ENCODE data around the gene AMBP. TPM values are rescaled to one million over a fixed set of nuclear protein-coding genes. Genes with fewer than 3 reads are reported as not detected.

Gene AMBP
- total and polyA plus RNA-seq, 2 of the 13 experiments (the other 11 are each of a cell fraction or from before 2014, with no cell fraction given) = 1,510 to 2,580 TPM

DNA sequence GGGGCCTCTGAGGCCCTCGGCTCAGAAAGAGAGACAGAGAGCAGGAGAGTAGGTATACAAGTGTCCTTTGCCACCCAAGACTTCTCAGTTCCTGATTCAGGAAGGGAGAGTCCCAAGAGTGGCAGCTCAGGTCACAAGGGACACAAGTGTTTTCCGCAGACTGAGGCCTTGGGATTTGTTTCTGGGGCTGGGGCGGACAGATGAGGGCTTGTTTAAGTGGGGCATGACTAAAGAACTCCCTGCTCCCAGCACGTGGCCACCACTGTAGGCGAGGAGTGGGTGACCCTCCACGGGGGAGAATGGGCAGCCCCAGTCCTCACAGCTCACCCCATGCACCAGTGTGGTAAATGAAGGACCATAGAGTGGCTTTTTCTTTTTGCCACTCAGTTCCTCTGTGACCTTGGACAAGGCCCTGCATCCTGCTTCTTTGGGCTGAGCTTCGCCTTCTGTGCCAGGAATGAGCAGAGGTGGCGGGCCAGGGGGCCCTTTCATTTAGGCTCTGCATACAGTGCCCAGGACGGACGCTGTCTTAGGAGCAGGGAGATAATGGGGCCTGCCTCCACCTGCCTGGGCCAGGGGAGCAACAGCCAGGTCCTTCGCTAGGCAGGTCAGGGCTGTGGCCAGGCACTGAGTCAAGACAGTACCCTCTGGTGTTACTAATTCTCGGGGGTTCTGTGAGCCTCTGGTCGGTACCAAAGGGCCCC lies 50.8 kb downstream of the AMBP start (continued):
- TF ChIP-seq ZNF891 (CRISPR knock-in tag; IDR thresholded peaks at IDR 0.05) = no peak
- no peak for TF ChIP-seq SAP130 (CRISPR knock-in tag; IDR thresholded peaks at IDR 0.05; ENCODE audit: low read depth)
- no peak for TF ChIP-seq ONECUT2 (CRISPR knock-in tag; IDR thresholded peaks at IDR 0.05)
- no peak for TF ChIP-seq FOXA3 (CRISPR knock-in tag; IDR thresholded peaks at IDR 0.05)

DNA sequence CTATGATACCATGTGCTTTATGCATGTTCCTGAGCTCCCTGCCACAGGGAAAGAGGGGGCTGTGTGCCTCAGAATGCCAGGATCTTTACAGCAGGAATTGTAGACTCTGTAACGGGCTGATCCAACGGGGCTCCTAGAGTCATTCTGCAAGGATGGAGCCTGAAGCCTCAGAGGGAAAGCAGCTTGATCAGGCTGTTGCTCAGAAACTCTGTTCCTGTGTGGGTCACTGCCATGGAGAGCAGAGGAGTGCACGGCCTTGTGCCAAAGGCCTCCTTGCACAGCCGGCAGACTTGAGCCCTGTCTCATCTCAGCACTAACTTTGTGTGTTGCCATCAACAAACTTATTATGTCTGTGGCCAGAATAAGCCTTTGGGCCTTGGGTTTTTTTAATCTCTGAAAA lies 51.8 kb downstream of the AMBP start:
- in situ Hi-C loops (cut with HindIII; ENCODE audit: extremely low pct_ligation_motif_present, low pct_unique_long_range_greater_than_20kb) = loop anchor here (25.0 kb wide), 1 partner anchor 289 kb away; no protein-coding TSS in a partner anchor
- Histone ChIP-seq H2AFZ (ENCODE audit: low read length) (no peak overlapping the region), H3K9me3 (ENCODE audit: low read length) (peaks cover 8% of the 10 kb centered on the region; the same call in 1 of the 2 replicates), H3K4me3 (replicated peaks in 1 of 3; ENCODE audit: insufficient read depth in 1 of 3, low read depth in 2 of 3, low read length in 3 of 3) (no peak overlapping the region), H4K20me1 (ENCODE audit: insufficient read depth, low read length) (no peaks in the 10 kb centered on the region), H3K4me2 (ENCODE audit: low read depth, low read length) (no peak overlapping the region), H3K27ac (ENCODE audit: extremely low read length, insufficient read depth, low read length) (no peak overlapping the region), H3K9ac (ENCODE audit: insufficient read depth, low read depth, low read length) (no peak overlapping the region), H3K36me3 (replicated peaks in 1 of 2; ENCODE audit: control insufficient read depth in 1 of 2, insufficient read depth in 2 of 2, low read length in 2 of 2) (no peaks in the 10 kb centered on the region), H3K79me2 (ENCODE audit: insufficient read depth, low read length) (no peaks in the 10 kb centered on the region), H3K27me3 (ENCODE audit: control insufficient read depth in 1 of 2, insufficient read depth in 2 of 2, low read length in 2 of 2) (peaks cover 0 to 25% of the 10 kb centered on the region in 2 experiments; a peak in 1 of 5 replicates), H3K4me1 (ENCODE audit: insufficient read depth, low read length) (no peaks in the 10 kb centered on the region)
- intact Hi-C loops (cut with micrococcal nuclease; ENCODE audit: unreplicated experiment) = loop anchor here (10.0 kb wide), 1 partner anchor 62 kb away; no protein-coding TSS in a partner anchor
- 21% methylated on average over 2 of the region's 4 CpGs for WGBS (ENCODE audit: low lambda C conversion rate)
- POLR2A ChIA-PET = no interaction called here
- BruUV-seq (replicated peaks) = no TSS peak
- FAIRE-seq (no peak), ATAC-seq (no peak), DNase-seq (ENCODE audit: low spot score) (no peak)
- CTCF ChIA-PET (ENCODE audit: low intra/inter-chr PET ratio, low total read pairs) = no interaction called here
- TF ChIP-seq, protein P1, sequence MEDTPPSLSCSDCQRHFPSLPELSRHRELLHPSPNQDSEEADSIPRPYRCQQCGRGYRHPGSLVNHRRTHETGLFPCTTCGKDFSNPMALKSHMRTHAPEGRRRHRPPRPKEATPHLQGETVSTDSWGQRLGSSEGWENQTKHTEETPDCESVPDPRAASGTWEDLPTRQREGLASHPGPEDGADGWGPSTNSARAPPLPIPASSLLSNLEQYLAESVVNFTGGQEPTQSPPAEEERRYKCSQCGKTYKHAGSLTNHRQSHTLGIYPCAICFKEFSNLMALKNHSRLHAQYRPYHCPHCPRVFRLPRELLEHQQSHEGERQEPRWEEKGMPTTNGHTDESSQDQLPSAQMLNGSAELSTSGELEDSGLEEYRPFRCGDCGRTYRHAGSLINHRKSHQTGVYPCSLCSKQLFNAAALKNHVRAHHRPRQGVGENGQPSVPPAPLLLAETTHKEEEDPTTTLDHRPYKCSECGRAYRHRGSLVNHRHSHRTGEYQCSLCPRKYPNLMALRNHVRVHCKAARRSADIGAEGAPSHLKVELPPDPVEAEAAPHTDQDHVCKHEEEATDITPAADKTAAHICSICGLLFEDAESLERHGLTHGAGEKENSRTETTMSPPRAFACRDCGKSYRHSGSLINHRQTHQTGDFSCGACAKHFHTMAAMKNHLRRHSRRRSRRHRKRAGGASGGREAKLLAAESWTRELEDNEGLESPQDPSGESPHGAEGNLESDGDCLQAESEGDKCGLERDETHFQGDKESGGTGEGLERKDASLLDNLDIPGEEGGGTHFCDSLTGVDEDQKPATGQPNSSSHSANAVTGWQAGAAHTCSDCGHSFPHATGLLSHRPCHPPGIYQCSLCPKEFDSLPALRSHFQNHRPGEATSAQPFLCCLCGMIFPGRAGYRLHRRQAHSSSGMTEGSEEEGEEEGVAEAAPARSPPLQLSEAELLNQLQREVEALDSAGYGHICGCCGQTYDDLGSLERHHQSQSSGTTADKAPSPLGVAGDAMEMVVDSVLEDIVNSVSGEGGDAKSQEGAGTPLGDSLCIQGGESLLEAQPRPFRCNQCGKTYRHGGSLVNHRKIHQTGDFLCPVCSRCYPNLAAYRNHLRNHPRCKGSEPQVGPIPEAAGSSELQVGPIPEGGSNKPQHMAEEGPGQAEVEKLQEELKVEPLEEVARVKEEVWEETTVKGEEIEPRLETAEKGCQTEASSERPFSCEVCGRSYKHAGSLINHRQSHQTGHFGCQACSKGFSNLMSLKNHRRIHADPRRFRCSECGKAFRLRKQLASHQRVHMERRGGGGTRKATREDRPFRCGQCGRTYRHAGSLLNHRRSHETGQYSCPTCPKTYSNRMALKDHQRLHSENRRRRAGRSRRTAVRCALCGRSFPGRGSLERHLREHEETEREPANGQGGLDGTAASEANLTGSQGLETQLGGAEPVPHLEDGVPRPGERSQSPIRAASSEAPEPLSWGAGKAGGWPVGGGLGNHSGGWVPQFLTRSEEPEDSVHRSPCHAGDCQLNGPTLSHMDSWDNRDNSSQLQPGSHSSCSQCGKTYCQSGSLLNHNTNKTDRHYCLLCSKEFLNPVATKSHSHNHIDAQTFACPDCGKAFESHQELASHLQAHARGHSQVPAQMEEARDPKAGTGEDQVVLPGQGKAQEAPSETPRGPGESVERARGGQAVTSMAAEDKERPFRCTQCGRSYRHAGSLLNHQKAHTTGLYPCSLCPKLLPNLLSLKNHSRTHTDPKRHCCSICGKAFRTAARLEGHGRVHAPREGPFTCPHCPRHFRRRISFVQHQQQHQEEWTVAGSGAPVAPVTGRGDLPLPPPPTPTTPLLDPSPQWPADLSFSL (CRISPR knock-in tag; IDR thresholded peaks at IDR 0.05) = no peak
- TF ChIP-seq SRSF1 (optimal IDR thresholded peaks at IDR 0.05; ENCODE audit: low read depth, low read length) (no peak), ZSCAN29 (CRISPR knock-in tag; conservative IDR thresholded peaks at IDR 0.05) (no peak), U2AF2 (IDR thresholded peaks at IDR 0.05; ENCODE audit: low read depth, low read length) (no peak), ZBTB3 (CRISPR knock-in tag; IDR thresholded peaks at IDR 0.05; ENCODE audit: borderline replicate concordance, low read depth) (no peak), SAFB2 (CRISPR knock-in tag; IDR thresholded peaks at IDR 0.05; ENCODE audit: borderline replicate concordance, low read depth) (no peak)
- TF ChIP-seq, protein P2, sequence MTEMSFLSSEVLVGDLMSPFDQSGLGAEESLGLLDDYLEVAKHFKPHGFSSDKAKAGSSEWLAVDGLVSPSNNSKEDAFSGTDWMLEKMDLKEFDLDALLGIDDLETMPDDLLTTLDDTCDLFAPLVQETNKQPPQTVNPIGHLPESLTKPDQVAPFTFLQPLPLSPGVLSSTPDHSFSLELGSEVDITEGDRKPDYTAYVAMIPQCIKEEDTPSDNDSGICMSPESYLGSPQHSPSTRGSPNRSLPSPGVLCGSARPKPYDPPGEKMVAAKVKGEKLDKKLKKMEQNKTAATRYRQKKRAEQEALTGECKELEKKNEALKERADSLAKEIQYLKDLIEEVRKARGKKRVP (CRISPR knock-in tag; IDR thresholded peaks at IDR 0.05) = no peak
